Measurements from ENCODE around the gene MTMR3.

MTMR3 gene

GRCh38 chr22:30021881-30022619, 139.1 kb downstream of the MTMR3 start:
- no peak overlapping the region for H3K4me3 ChIP-seq (ENCODE audit: insufficient read depth, low read depth, low read length)
- no peaks in the 10 kb centered on the region for H3K4me1 ChIP-seq (ENCODE audit: control insufficient read depth, insufficient read depth, low read length)
- WGBS, 2 experiments = 94% methylated on average over 8 of the region's 8 CpGs
- H3K36me3 ChIP-seq (ENCODE audit: control insufficient read depth, insufficient read depth, low read length) = peaks cover 49% of the 10 kb centered on the region
- H3K27me3 ChIP-seq (ENCODE audit: control insufficient read depth, insufficient read depth, low read length, poor library complexity, severe bottlenecking) = no peaks in the 10 kb centered on the region
- H3K9me3 ChIP-seq (ENCODE audit: control insufficient read depth, low read length) = no peaks in the 10 kb centered on the region
- no peak overlapping the region for H3K27ac ChIP-seq (ENCODE audit: insufficient read depth, low read depth, low read length, poor library complexity, severe bottlenecking)

GRCh38 chr22:30023099-30023660, 140.2 kb downstream of the MTMR3 start:
- 92 to 94% methylated on average over 4 of the region's 4 CpGs for WGBS, 2 experiments
- H3K4me1 ChIP-seq (ENCODE audit: control insufficient read depth, insufficient read depth, low read length) = no peaks in the 10 kb centered on the region
- H3K27ac ChIP-seq (ENCODE audit: insufficient read depth, low read depth, low read length, poor library complexity, severe bottlenecking) = no peak overlapping the region
- no peak overlapping the region for H3K4me3 ChIP-seq (ENCODE audit: insufficient read depth, low read depth, low read length)
- no peaks in the 10 kb centered on the region for H3K27me3 ChIP-seq (ENCODE audit: control insufficient read depth, insufficient read depth, low read length, poor library complexity, severe bottlenecking)
- H3K9me3 ChIP-seq (ENCODE audit: control insufficient read depth, low read length) = no peaks in the 10 kb centered on the region
- H3K36me3 ChIP-seq (ENCODE audit: control insufficient read depth, insufficient read depth, low read length) = peaks cover 38% of the 10 kb centered on the region

GRCh38 chr22:30024231-30024630, 141.3 kb downstream of the MTMR3 start:
- 95 to 96% methylated on average over 5 of the region's 5 CpGs for WGBS, 2 experiments
- Histone ChIP-seq H3K27me3 (ENCODE audit: control insufficient read depth, insufficient read depth, low read length, poor library complexity, severe bottlenecking) (no peaks in the 10 kb centered on the region), H3K9me3 (ENCODE audit: control insufficient read depth, low read length) (no peaks in the 10 kb centered on the region), H3K27ac (ENCODE audit: insufficient read depth, low read depth, low read length, poor library complexity, severe bottlenecking) (no peak overlapping the region), H3K4me3 (ENCODE audit: insufficient read depth, low read depth, low read length) (no peak overlapping the region), H3K36me3 (ENCODE audit: control insufficient read depth, insufficient read depth, low read length) (peaks cover 34% of the 10 kb centered on the region), H3K4me1 (ENCODE audit: control insufficient read depth, insufficient read depth, low read length) (no peaks in the 10 kb centered on the region)

- no peak overlapping the region for H3K4me3 ChIP-seq (ENCODE audit: insufficient read depth, low read depth, low read length)
- 92 to 93% methylated on average over 3 of the region's 3 CpGs for WGBS, 2 experiments
- peaks cover 34% of the 10 kb centered on the region for H3K36me3 ChIP-seq (ENCODE audit: control insufficient read depth, insufficient read depth, low read length)
These were observed 142.2 kb downstream of the MTMR3 start for GRCh38 chr22:30025221-30025620.

GRCh38 chr22:30026756-30027155, 143.8 kb downstream of the MTMR3 start:
- no peak overlapping the region for H3K27ac ChIP-seq (ENCODE audit: insufficient read depth, low read depth, low read length, poor library complexity, severe bottlenecking)

More at GRCh38 chr22:30025221-30025620, 142.2 kb downstream of the MTMR3 start:
- H3K9me3 ChIP-seq (ENCODE audit: control insufficient read depth, low read length) = no peaks in the 10 kb centered on the region
- no peaks in the 10 kb centered on the region for H3K27me3 ChIP-seq (ENCODE audit: control insufficient read depth, insufficient read depth, low read length, poor library complexity, severe bottlenecking)
- no peaks in the 10 kb centered on the region for H3K4me1 ChIP-seq (ENCODE audit: control insufficient read depth, insufficient read depth, low read length)
- no peak overlapping the region for H3K27ac ChIP-seq (ENCODE audit: insufficient read depth, low read depth, low read length, poor library complexity, severe bottlenecking)

GRCh38 chr22:30027169-30027568, 144.2 kb downstream of the MTMR3 start:
- Histone ChIP-seq H3K36me3 (ENCODE audit: control insufficient read depth, insufficient read depth, low read length) (peaks cover 20% of the 10 kb centered on the region), H3K9me3 (ENCODE audit: control insufficient read depth, low read length) (no peaks in the 10 kb centered on the region), H3K4me3 (ENCODE audit: insufficient read depth, low read depth, low read length) (no peak overlapping the region), H3K4me1 (ENCODE audit: control insufficient read depth, insufficient read depth, low read length) (no peaks in the 10 kb centered on the region), H3K27me3 (ENCODE audit: control insufficient read depth, insufficient read depth, low read length, poor library complexity, severe bottlenecking) (no peaks in the 10 kb centered on the region), H3K27ac (ENCODE audit: insufficient read depth, low read depth, low read length, poor library complexity, severe bottlenecking) (no peak overlapping the region)
- 82 to 86% methylated on average over 4 of the region's 4 CpGs for WGBS, 2 experiments

More at GRCh38 chr22:30026756-30027155, 143.8 kb downstream of the MTMR3 start:
- no peaks in the 10 kb centered on the region for H3K27me3 ChIP-seq (ENCODE audit: control insufficient read depth, insufficient read depth, low read length, poor library complexity, severe bottlenecking)
- no peaks in the 10 kb centered on the region for H3K9me3 ChIP-seq (ENCODE audit: control insufficient read depth, low read length)
- H3K4me3 ChIP-seq (ENCODE audit: insufficient read depth, low read depth, low read length) = no peak overlapping the region
- no peaks in the 10 kb centered on the region for H3K4me1 ChIP-seq (ENCODE audit: control insufficient read depth, insufficient read depth, low read length)
- 90 to 99% methylated on average over 2 of the region's 2 CpGs for WGBS, 2 experiments
- peaks cover 21% of the 10 kb centered on the region for H3K36me3 ChIP-seq (ENCODE audit: control insufficient read depth, insufficient read depth, low read length)

- 90 to 97% methylated on average over 4 of the region's 4 CpGs for WGBS, 2 experiments
- Histone ChIP-seq H3K4me1 (ENCODE audit: control insufficient read depth, insufficient read depth, low read length) (no peaks in the 10 kb centered on the region), H3K27ac (ENCODE audit: insufficient read depth, low read depth, low read length, poor library complexity, severe bottlenecking) (no peak overlapping the region), H3K27me3 (ENCODE audit: control insufficient read depth, insufficient read depth, low read length, poor library complexity, severe bottlenecking) (no peaks in the 10 kb centered on the region), H3K36me3 (ENCODE audit: control insufficient read depth, insufficient read depth, low read length) (peaks cover 20% of the 10 kb centered on the region), H3K9me3 (ENCODE audit: control insufficient read depth, low read length) (no peaks in the 10 kb centered on the region), H3K4me3 (ENCODE audit: insufficient read depth, low read depth, low read length) (no peak overlapping the region)
These were observed 144.8 kb downstream of the MTMR3 start for GRCh38 chr22:30027791-30028190.

GRCh38 chr22:30028731-30029130, 145.8 kb downstream of the MTMR3 start:
- 96 to 98% methylated on average over 6 of the region's 6 CpGs for WGBS, 2 experiments

GRCh38 chr22:30029512-30029911, 146.5 kb downstream of the MTMR3 start:
- Histone ChIP-seq H3K36me3 (ENCODE audit: control insufficient read depth, insufficient read depth, low read length) (peaks cover 16% of the 10 kb centered on the region), H3K9me3 (ENCODE audit: control insufficient read depth, low read length) (no peaks in the 10 kb centered on the region), H3K27ac (ENCODE audit: insufficient read depth, low read depth, low read length, poor library complexity, severe bottlenecking) (no peak overlapping the region), H3K27me3 (ENCODE audit: control insufficient read depth, insufficient read depth, low read length, poor library complexity, severe bottlenecking) (no peaks in the 10 kb centered on the region), H3K4me1 (ENCODE audit: control insufficient read depth, insufficient read depth, low read length) (no peaks in the 10 kb centered on the region), H3K4me3 (ENCODE audit: insufficient read depth, low read depth, low read length) (no peak overlapping the region)

More at GRCh38 chr22:30028731-30029130, 145.8 kb downstream of the MTMR3 start:
- no peaks in the 10 kb centered on the region for H3K4me1 ChIP-seq (ENCODE audit: control insufficient read depth, insufficient read depth, low read length)
- H3K9me3 ChIP-seq (ENCODE audit: control insufficient read depth, low read length) = no peaks in the 10 kb centered on the region
- no peak overlapping the region for H3K27ac ChIP-seq (ENCODE audit: insufficient read depth, low read depth, low read length, poor library complexity, severe bottlenecking)
- H3K36me3 ChIP-seq (ENCODE audit: control insufficient read depth, insufficient read depth, low read length) = peaks cover 20% of the 10 kb centered on the region
- no peaks in the 10 kb centered on the region for H3K27me3 ChIP-seq (ENCODE audit: control insufficient read depth, insufficient read depth, low read length, poor library complexity, severe bottlenecking)
- no peak overlapping the region for H3K4me3 ChIP-seq (ENCODE audit: insufficient read depth, low read depth, low read length)

GRCh38 chr22:30030329-30030728, 147.4 kb downstream of the MTMR3 start:
- Histone ChIP-seq H3K4me1 (ENCODE audit: control insufficient read depth, insufficient read depth, low read length) (no peaks in the 10 kb centered on the region), H3K9me3 (ENCODE audit: control insufficient read depth, low read length) (no peaks in the 10 kb centered on the region), H3K27me3 (ENCODE audit: control insufficient read depth, insufficient read depth, low read length, poor library complexity, severe bottlenecking) (no peaks in the 10 kb centered on the region), H3K36me3 (ENCODE audit: control insufficient read depth, insufficient read depth, low read length) (peaks cover 9% of the 10 kb centered on the region), H3K4me3 (ENCODE audit: insufficient read depth, low read depth, low read length) (no peak overlapping the region), H3K27ac (ENCODE audit: insufficient read depth, low read depth, low read length, poor library complexity, severe bottlenecking) (no peak overlapping the region)
- 91 to 94% methylated on average over 5 of the region's 5 CpGs for WGBS, 2 experiments
